ENCODE results near the gene TMEM129.

The TMEM129 gene

DNA sequence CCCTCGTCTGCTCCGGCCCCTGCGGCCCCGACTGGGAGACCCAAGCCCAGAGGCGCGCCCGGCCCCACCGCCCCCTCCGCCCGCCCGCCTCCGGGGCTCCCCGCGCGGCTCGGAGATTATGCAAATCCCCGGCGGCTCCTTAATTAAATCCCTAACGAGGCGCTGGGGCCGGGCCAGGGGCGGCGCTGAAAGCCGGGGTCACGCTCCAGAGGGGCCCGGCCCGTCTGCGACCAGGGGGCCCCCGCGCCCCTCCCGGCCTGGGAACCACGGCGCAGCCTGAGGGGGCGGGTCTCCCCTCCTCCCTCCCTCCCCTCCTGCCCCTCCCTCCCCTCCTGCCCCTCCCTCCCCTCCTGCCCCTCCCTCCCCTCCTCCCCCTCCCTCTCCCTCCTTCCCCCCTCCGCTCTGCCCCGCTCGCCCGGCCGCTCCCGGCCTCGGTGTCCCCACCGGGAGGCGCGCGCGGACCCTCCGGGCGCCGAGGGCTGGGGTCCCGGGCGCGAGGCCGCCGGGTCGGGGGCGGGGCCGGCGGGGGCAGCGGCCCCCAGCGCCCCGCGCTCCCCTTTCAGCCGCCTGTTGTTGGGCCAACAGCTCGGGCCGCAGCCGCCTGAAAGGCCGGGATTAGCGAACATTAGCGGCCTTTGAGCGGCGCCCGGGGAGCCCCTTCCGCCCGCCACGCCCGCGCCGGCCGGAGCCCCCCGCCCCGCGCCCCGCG lies 46.1 kb upstream of the TMEM129 start:
- TF ChIP-seq, protein P1, sequence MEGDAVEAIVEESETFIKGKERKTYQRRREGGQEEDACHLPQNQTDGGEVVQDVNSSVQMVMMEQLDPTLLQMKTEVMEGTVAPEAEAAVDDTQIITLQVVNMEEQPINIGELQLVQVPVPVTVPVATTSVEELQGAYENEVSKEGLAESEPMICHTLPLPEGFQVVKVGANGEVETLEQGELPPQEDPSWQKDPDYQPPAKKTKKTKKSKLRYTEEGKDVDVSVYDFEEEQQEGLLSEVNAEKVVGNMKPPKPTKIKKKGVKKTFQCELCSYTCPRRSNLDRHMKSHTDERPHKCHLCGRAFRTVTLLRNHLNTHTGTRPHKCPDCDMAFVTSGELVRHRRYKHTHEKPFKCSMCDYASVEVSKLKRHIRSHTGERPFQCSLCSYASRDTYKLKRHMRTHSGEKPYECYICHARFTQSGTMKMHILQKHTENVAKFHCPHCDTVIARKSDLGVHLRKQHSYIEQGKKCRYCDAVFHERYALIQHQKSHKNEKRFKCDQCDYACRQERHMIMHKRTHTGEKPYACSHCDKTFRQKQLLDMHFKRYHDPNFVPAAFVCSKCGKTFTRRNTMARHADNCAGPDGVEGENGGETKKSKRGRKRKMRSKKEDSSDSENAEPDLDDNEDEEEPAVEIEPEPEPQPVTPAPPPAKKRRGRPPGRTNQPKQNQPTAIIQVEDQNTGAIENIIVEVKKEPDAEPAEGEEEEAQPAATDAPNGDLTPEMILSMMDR (IDR thresholded peaks at IDR 0.05; ENCODE audit: low read depth, low read length, missing control alignments) = no peak
- no peak overlapping the region for H3K4me3 ChIP-seq (replicated peaks; ENCODE audit: low read depth, low read length)
- no peak for DNase-seq (ENCODE audit: extremely low read depth, low read depth)

DNA sequence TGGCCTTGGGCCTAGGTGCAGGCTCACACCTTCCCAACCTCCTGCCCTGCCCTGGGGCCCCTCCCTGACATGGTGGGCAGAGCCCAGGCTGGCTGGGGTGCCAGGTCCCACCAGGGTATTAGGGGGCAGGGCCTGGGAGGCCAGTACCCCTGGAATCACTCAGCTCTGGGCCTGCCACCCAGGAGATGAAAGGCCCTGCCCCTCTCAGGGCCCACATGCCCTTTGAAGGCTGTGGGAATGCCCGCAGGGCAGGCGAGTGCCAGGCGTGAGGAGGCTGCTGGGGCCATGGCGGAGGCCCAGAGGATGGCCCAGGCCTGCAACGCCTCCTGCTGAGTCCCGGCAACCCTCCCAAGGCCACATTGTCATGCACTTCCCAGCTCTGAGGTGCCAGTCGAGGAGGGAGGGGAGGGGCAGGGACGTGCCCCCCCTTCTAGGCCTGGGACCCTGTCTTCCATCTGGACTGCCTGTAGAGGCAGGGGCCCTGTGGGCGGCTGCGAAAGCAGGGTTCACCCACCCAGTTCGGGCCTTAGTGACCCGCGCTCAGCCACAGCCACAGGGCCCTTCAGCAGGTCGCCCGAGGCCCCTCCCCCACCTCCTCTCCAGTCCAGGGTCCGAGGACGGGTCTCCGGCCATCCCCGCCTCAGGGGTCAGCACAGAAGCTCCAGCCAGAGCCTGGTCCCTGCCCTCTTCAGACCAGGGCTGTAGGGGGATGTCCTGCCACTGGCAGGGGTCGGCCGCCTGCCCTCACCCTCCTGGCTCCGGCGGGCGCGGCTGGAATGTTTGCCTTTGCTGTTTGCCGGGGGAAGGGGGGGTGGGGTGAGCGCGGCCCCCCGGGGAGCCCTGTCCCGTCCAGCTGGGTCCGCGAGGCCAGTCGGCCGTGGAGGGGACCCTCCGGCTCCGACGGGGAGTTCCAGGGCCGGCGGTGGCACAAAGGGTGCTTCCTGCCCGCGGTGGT lies 45.3 kb upstream of the TMEM129 start:
- no peak overlapping the region for H3K4me3 ChIP-seq (replicated peaks; ENCODE audit: low read depth, low read length)
- TF ChIP-seq, protein P1 (IDR thresholded peaks at IDR 0.05; ENCODE audit: low read depth, low read length, missing control alignments) = no peak
- no peak for DNase-seq (ENCODE audit: extremely low read depth, low read depth)

DNA sequence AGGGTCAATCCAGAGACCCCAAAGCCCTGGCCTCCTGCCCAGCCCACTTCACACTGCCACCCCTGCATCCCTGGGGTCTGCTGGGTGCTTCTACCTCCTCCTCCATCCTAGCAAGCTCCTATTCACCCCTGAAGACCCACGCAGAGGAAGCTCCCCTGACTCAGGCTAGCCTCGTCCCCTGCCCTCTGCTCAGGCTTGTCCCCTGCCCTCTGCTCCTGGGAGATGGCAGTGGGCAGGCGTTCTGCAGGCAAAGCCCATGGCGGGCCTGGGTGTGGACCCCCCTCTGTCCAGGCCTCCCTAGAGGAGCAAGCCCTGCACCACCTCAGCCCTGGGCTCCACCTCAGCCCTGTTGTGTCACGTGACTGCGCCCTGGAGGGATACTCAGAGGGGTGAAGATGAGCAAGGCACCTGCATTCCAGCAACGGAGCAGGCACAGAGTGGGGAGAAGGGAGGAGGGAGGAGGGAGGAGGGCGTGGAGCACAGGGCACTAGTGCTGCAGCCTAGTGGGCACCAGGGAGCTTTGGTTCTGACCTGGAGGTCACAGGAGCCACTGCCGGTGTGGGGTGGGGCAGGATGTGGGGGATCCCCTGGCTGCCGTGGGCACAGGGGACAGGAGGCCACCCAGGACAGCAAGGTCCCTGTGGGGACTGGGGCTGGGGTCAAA lies 44.4 kb upstream of the TMEM129 start:
- no peak for DNase-seq (ENCODE audit: extremely low read depth, low read depth)
- TF ChIP-seq, protein P1 (IDR thresholded peaks at IDR 0.05; ENCODE audit: low read depth, low read length, missing control alignments) = no peak
- H3K4me3 ChIP-seq (replicated peaks; ENCODE audit: low read depth, low read length) = no peak overlapping the region

DNA sequence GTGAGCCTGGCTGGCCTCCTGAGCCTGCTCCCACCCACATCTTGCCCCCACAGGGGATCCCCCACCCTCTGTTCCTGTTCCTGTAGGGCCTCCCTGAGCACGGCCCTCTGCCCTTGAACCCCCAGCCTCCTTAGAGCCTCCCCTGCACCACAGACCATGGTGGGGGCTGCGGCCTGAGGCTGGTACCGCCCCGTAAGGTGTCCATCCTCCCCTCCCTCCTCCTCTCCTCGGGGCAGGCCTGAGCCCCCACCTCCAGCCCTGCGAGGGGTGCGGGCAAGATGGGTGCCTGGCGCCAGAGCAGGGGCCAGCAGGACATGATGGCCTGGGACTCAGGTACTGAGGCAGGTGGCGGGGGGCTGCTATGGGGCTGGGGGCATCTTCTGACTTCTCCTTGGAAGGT lies 43.5 kb upstream of the TMEM129 start:
- TF ChIP-seq, protein P1 (IDR thresholded peaks at IDR 0.05; ENCODE audit: low read depth, low read length, missing control alignments) = no peak
- DNase-seq (ENCODE audit: extremely low read depth, low read depth) = no peak
- no peak overlapping the region for H3K4me3 ChIP-seq (replicated peaks; ENCODE audit: low read depth, low read length)

DNA sequence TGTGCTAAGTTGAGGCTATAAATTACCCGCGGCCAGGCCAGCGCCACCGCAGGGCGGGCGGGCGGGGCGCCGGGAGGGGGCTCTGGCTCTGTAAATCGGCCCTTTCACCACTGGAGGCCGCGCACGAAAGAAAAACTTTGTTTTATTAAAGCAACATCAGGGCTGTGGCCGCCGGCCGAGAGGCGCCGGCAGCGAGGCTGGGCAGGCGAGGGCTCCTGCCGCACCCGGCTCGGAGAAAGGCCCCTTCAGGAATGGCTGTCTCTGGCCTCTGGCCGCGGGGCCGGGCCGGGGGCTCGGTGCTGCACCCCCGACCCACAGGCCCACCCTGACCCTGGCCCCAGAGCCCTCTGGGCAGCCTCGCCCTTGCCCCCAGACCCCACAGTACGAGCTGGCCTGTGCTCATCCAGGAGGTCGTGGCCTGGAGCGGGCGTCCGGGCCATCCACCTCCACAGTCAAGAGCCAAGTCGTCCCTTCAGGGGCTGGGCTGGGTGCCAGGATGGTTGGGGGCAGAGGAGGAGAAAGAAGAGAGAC lies 42.5 kb upstream of the TMEM129 start:
- H3K4me3 ChIP-seq (replicated peaks; ENCODE audit: low read depth, low read length) = no peak overlapping the region
- TF ChIP-seq, protein P1 (IDR thresholded peaks at IDR 0.05; ENCODE audit: low read depth, low read length, missing control alignments) = no peak
- DNase-seq (ENCODE audit: extremely low read depth, low read depth) = no peak

DNA sequence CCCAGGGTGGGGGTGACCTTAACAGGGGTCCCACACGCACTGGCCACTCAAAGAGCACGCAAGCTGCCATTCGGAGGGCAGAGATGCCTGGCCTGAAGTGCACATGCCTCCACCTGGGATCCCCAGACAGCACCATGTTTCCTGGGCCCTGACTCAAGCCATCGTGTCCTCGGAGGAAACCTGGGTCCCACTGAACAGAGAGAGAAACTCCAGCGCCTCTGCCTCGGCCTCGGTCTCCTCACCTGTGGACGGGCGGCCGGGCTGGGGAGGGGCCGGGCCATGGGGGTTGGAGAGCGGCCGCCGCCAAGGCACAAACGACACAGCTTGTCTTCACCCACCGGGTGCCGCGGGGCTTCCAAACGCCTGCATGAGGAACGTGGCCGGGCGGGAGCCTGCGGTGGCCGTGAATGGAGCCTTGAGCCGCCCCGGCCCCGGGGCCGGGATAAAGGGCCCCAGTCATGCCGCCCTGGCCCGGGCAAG lies 42.0 kb upstream of the TMEM129 start:
- TF ChIP-seq, protein P1 (IDR thresholded peaks at IDR 0.05; ENCODE audit: low read depth, low read length, missing control alignments) = no peak
- DNase-seq (ENCODE audit: extremely low read depth, low read depth) = no peak
- no peak overlapping the region for H3K4me3 ChIP-seq (replicated peaks; ENCODE audit: low read depth, low read length)

Measured in HFF-Myc (cell line).